ENCODE data around the gene FABP1. TPM values are rescaled to one million over a fixed set of nuclear protein-coding genes. Genes with fewer than 3 reads are reported as not detected.

Gene FABP1
- total RNA-seq, 4 donors from 2014 or later, result 1,053 to 3,583 (median 2,025) TPM

DNA sequence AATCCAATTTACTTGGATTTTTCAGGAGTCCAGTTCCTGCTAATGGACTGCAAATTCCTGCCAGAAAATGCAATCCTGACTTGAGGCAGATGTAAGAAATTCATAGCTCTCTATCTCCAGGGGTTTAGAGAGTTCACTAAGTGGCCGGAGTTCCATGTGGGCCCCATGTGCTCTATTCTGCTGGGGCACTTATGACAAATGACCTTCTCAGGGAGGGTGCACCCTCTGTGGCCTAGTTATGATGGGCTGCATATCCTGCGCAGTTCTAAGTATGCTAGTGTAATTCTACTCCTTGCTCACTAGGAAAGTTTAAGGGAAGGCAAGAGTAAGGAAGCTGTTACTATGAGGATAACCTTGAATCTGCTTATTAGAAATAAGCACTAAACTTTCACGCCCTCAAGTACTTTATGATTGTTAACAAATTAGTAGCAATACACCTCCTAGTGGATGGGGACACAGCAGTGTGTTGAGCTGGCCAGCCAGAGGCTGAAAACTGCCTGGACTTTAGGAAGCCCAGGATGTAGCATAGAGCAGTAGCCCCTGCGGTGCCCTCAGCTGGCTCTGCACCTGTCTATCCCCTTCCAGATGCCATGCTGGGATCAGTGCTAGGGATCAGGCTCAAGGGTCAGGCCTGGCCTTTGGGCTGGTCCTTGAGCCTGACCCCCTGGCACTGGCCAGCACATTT is 45.8 kb downstream of the FABP1 start:
- Histone ChIP-seq H3K4me3 (no peak overlapping the region), H3K36me3 (no peaks in the 10 kb centered on the region), H3K27ac (no peak overlapping the region), H3K9me3 (no peaks in the 10 kb centered on the region), H3K4me1 (peaks cover 0 to 7% (median 2%) of the 10 kb centered on the region in 4 donors), H3K27me3 (no peaks in the 10 kb centered on the region)
- TF ChIP-seq POLR2A (IDR thresholded peaks at IDR 0.05), result no peak
- TF ChIP-seq EP300 (IDR thresholded peaks at IDR 0.05; ENCODE audit: low read depth), result no peak
- TF ChIP-seq POLR2AphosphoS5 (IDR thresholded peaks at IDR 0.05), result no peak
- TF ChIP-seq, protein P1, sequence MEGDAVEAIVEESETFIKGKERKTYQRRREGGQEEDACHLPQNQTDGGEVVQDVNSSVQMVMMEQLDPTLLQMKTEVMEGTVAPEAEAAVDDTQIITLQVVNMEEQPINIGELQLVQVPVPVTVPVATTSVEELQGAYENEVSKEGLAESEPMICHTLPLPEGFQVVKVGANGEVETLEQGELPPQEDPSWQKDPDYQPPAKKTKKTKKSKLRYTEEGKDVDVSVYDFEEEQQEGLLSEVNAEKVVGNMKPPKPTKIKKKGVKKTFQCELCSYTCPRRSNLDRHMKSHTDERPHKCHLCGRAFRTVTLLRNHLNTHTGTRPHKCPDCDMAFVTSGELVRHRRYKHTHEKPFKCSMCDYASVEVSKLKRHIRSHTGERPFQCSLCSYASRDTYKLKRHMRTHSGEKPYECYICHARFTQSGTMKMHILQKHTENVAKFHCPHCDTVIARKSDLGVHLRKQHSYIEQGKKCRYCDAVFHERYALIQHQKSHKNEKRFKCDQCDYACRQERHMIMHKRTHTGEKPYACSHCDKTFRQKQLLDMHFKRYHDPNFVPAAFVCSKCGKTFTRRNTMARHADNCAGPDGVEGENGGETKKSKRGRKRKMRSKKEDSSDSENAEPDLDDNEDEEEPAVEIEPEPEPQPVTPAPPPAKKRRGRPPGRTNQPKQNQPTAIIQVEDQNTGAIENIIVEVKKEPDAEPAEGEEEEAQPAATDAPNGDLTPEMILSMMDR (IDR thresholded peaks at IDR 0.05), result no peak
- intact Hi-C loops (cut with DNase I; ENCODE audit: low total_unique reads) (no loop called here), in situ Hi-C loops (cut with MboI; ENCODE audit: low pct_ligation_motif_present in 1 of 4, low pct_unique_long_range_greater_than_20kb in 1 of 4, low sequenced_read_pairs in 3 of 4) (no loop called here)
- DNase-seq, result no peak
- 71 to 75% methylated on average over 1 to 4 of the region's 4 CpGs for WGBS, 2 donors (ENCODE audit: low coverage in 1 of 2)

DNA sequence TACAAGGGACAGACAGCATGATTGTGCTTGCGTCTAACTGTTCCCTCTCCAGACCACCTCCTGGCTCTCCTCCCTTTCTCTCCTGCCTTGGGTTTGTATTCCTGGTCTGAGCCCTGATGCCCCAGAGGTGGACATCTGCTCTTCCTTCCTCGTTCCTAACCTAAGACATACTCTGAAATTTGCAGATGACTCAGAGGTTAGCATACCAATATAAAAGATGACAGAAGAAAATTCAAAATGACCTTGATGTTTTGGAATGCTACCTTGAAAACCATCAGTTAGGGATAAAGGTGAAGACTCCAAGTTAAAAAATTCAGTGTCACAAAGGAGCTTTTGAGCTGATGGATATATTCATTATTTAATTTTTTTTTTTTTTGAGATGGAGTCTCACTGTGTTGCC is 47.3 kb downstream of the FABP1 start:
- Histone ChIP-seq H3K4me1 (peaks cover 0 to 7% (median 2%) of the 10 kb centered on the region in 4 donors), H3K27ac (no peak overlapping the region), H3K27me3 (no peaks in the 10 kb centered on the region), H3K36me3 (no peaks in the 10 kb centered on the region), H3K9me3 (no peaks in the 10 kb centered on the region), H3K4me3 (no peak overlapping the region)
- in situ Hi-C loops (cut with MboI; ENCODE audit: low pct_ligation_motif_present in 1 of 4, low pct_unique_long_range_greater_than_20kb in 1 of 4, low sequenced_read_pairs in 3 of 4), result no loop called here
- 67 to 81% methylated on average over 1 to 2 of the region's 2 CpGs for WGBS, 2 donors (ENCODE audit: low coverage in 1 of 2)
- DNase-seq, result no peak
- no peak for TF ChIP-seq EP300 (IDR thresholded peaks at IDR 0.05; ENCODE audit: low read depth)
- intact Hi-C loops (cut with DNase I; ENCODE audit: low total_unique reads), result no loop called here

DNA sequence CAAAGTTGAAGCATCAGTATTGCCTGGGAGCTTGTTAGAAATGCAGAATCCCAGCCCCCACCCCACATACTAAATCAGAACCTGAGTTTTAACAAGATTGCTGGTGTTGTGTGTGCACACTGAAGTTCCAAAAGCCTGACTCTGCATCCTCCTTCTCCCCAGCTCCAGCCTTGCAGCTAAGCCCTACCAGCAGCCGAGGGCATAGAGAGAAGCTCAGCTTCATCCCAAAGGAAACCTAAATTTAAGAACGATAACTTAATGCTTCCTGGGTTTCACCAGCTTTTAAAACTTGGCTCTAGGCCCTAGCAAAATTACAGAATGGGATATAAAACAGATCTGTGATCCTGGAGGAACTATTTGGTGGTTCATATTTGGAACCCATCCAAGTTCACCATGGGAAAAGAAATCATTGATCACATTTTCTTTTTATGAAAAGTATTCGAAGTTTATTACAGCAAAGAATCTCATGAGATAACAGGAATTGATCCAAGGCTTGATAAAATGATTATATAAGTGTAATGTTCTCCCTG is 49.2 kb downstream of the FABP1 start:
- Histone ChIP-seq H3K36me3 (no peaks in the 10 kb centered on the region), H3K4me1 (peaks cover 0 to 7% (median 2%) of the 10 kb centered on the region in 4 donors), H3K4me3 (no peak overlapping the region), H3K9me3 (no peaks in the 10 kb centered on the region), H3K27me3 (no peaks in the 10 kb centered on the region), H3K27ac (peak overlapping the region in 2 of 4 donors; percentile 39 to 65)
- intact Hi-C loops (cut with DNase I; ENCODE audit: low total_unique reads), result no loop called here
- no peak for TF ChIP-seq EP300 (IDR thresholded peaks at IDR 0.05; ENCODE audit: low read depth)
- WGBS, 2 donors (ENCODE audit: low coverage in 1 of 2), result 0 to 35% methylated on average over 1 to 3 of the region's 3 CpGs
- DNase-seq, result no peak
- in situ Hi-C loops (cut with MboI; ENCODE audit: low pct_ligation_motif_present in 1 of 4, low pct_unique_long_range_greater_than_20kb in 1 of 4, low sequenced_read_pairs in 3 of 4), result no loop called here

DNA sequence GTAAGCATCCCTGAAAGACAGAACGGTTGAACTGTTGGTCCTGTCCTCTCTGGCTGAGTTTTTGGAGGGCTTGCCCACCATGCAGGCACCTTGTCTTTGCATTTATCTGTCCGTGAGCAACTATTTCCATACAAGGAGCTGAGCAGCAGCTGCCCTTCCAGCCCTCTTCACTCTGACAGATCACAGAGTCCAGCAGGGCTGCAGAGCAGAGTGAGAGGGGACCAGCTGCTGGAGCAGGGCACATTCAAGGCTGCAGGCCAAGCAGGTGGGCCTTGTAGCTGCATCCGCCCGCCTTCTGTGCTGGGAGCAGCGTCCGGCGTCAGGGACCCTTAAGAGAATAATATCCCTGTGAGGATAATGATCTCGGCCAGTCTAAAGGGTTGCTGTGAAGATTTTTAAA is 50.8 kb downstream of the FABP1 start:
- intact Hi-C loops (cut with DNase I; ENCODE audit: low total_unique reads), result no loop called here
- Histone ChIP-seq H3K4me3 (no peak overlapping the region), H3K4me1 (peaks cover 0 to 7% (median 0%) of the 10 kb centered on the region in 4 donors), H3K9me3 (no peaks in the 10 kb centered on the region), H3K36me3 (no peaks in the 10 kb centered on the region), H3K27ac (peak overlapping the region in 3 of 4 donors; percentile 25 to 65 (median 43)), H3K27me3 (no peaks in the 10 kb centered on the region)
- in situ Hi-C loops (cut with MboI; ENCODE audit: low pct_ligation_motif_present in 1 of 4, low pct_unique_long_range_greater_than_20kb in 1 of 4, low sequenced_read_pairs in 3 of 4), result no loop called here
- TF ChIP-seq POLR2AphosphoS5 (IDR thresholded peaks at IDR 0.05), result no peak
- no peak for TF ChIP-seq POLR2A (IDR thresholded peaks at IDR 0.05)
- TF ChIP-seq, protein P1 (IDR thresholded peaks at IDR 0.05), result no peak
- no peak for TF ChIP-seq EP300 (IDR thresholded peaks at IDR 0.05; ENCODE audit: low read depth)
- no peak for DNase-seq
- 78 to 80% methylated on average over 6 to 8 of the region's 8 CpGs for WGBS, 2 donors (ENCODE audit: low coverage in 1 of 2)

DNA sequence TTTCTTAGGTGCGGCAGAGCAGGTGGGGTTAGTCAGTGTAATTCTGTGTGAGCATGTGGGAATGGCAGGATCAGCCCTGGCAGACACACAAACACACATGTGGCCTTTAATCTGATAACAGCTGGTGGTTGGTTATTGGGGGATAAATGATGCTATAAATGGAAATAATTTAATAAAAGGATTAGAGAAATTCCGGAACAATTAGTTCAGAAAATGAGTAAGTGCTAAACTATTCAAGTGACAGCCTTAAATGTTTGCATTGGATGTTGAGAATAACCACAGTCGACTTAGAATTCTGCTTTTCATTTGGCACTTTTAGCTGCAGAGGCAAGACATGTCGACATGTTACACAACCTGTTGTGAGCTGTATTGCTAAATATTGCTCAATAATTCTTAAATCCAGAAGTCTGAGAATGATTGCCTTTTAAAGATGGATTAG is 53.0 kb downstream of the FABP1 start:
- Histone ChIP-seq H3K36me3 (no peaks in the 10 kb centered on the region), H3K27me3 (no peaks in the 10 kb centered on the region), H3K9me3 (no peaks in the 10 kb centered on the region), H3K27ac (peak overlapping the region in 2 of 4 donors; percentile 5 to 55), H3K4me3 (no peak overlapping the region), H3K4me1 (peaks cover 0 to 10% (median 0%) of the 10 kb centered on the region in 4 donors)
- WGBS, 2 donors (ENCODE audit: low coverage in 1 of 2), result 64 to 69% methylated on average over 4 of the region's 4 CpGs
- DNase-seq, result no peak
- in situ Hi-C loops (cut with MboI; ENCODE audit: low pct_ligation_motif_present in 1 of 4, low pct_unique_long_range_greater_than_20kb in 1 of 4, low sequenced_read_pairs in 3 of 4), result no loop called here
- intact Hi-C loops (cut with DNase I; ENCODE audit: low total_unique reads), result no loop called here
- TF ChIP-seq, protein P1 (IDR thresholded peaks at IDR 0.05), result no peak
- TF ChIP-seq EP300 (IDR thresholded peaks at IDR 0.05; ENCODE audit: low read depth) (no peak), POLR2AphosphoS5 (IDR thresholded peaks at IDR 0.05) (peak in 1 of 3 donors; percentile 21), POLR2A (IDR thresholded peaks at IDR 0.05) (no peak)
